ENCODE results near the gene ATP5PD. TPM values are rescaled to one million over a fixed set of nuclear protein-coding genes. Genes with fewer than 3 reads are reported as not detected.
"Not testable (repeated sequence)": the region's sequence is repeated elsewhere in the genome, so short reads cannot be mapped to it uniquely, and the experiment has no call there.

ATP5PD gene
- total and polyA plus RNA-seq, 2 of the 13 experiments (the other 11 are each of a cell fraction or from before 2014, with no cell fraction given): 158 to 428 TPM

- 0 out of 2 replicates have a peak, but pooled peaks have one; percentile 27 for TF ChIP-seq AHDC1 (CRISPR knock-in tag; IDR thresholded peaks at IDR 0.05; ENCODE audit: borderline replicate concordance)
- TF ChIP-seq PAXIP1 (CRISPR knock-in tag; conservative IDR thresholded peaks at IDR 0.05): peak; percentile 36; the same call in 1 of the 2 replicates
- peak; percentile 78; the same call in 1 of the 2 replicates for TF ChIP-seq ZFP1 (CRISPR knock-in tag; IDR thresholded peaks at IDR 0.05)
- peak; percentile 60; the same call in 1 of the 2 replicates for TF ChIP-seq FOXA3 (CRISPR knock-in tag; IDR thresholded peaks at IDR 0.05)
- TF ChIP-seq FOXA1, LCORL (IDR thresholded peaks at IDR 0.05): not testable (repeated sequence)
- TF ChIP-seq FOXA1 (CRISPR knock-in tag; IDR thresholded peaks at IDR 0.05): peak; percentile 66
- TF ChIP-seq LCORL (CRISPR knock-in tag; IDR thresholded peaks at IDR 0.05): peak; percentile 39; the same call in 1 of the 2 replicates
- 0 out of 2 replicates have a peak, but pooled peaks have one; percentile 8 for TF ChIP-seq RARA (CRISPR knock-in tag; IDR thresholded peaks at IDR 0.05)
Measured at GRCh38 chr17:75071478-75072271, 24.9 kb upstream of the ATP5PD start (continued).
